GM18505 (cell line): ENCODE results near the gene TNFRSF25.

Experiments
- ATAC-seq: cut with Tn5 transposase; IDR thresholded peaks from one replicate; pipeline ENCODE4 v1.9.1; 2021; ENCODE audit not compliant: unreplicated experiment
- POLR2A ChIP-seq: IDR thresholded peaks from 4 replicates; pipeline ENCODE4 v1.6.1; 2011; ENCODE audit warnings: borderline replicate concordance; ENCODE audit not compliant: insufficient read depth, insufficient read length; ENCODE audit errors: extremely low read depth

Gene TNFRSF25

GRCh38 chr1:6466023-6466422 lies at the start of gene TNFRSF25:
Gene TNFRSF25 (minus strand): TSS chr1:6466173. CDS start chr1:6466107, 66 bp downstream.
- no peak for ATAC-seq
- TF ChIP-seq POLR2A, result no peak

- TF ChIP-seq POLR2A, result no peak
These were observed 49.8 kb upstream of the TNFRSF25 start for GRCh38 chr1:6515771-6516170.

GRCh38 chr1:6513320-6513801 lies 47.4 kb upstream of the TNFRSF25 start:
- no peak for TF ChIP-seq POLR2A
- ATAC-seq, result no peak

More at GRCh38 chr1:6515771-6516170, 49.8 kb upstream of the TNFRSF25 start:
- no peak for ATAC-seq

GRCh38 chr1:6512908-6513280 lies 46.9 kb upstream of the TNFRSF25 start:
- no peak for TF ChIP-seq POLR2A
- no peak for ATAC-seq

- no peak for ATAC-seq
- TF ChIP-seq POLR2A, result no peak
These were observed 46.4 kb upstream of the TNFRSF25 start for GRCh38 chr1:6512245-6512907.

- no peak for TF ChIP-seq POLR2A
- no peak for ATAC-seq
These were observed 45.7 kb upstream of the TNFRSF25 start for GRCh38 chr1:6511561-6512244.

- no peak for TF ChIP-seq POLR2A
- ATAC-seq, result no peak
These were observed 45.1 kb upstream of the TNFRSF25 start for GRCh38 chr1:6511056-6511455.

- ATAC-seq, result no peak
- TF ChIP-seq POLR2A, result no peak
These were observed 44.5 kb upstream of the TNFRSF25 start for GRCh38 chr1:6510493-6510892.

GRCh38 chr1:6509919-6510291 lies 43.9 kb upstream of the TNFRSF25 start:
- no peak for TF ChIP-seq POLR2A
- no peak for ATAC-seq

- TF ChIP-seq POLR2A, result no peak
- no peak for ATAC-seq
These were observed 43.4 kb upstream of the TNFRSF25 start for GRCh38 chr1:6509220-6509918.

GRCh38 chr1:6508816-6509189 lies 42.8 kb upstream of the TNFRSF25 start:
- TF ChIP-seq POLR2A, result no peak

GRCh38 chr1:6508154-6508815 lies 42.3 kb upstream of the TNFRSF25 start:
- no peak for ATAC-seq
- TF ChIP-seq POLR2A, result no peak

More at GRCh38 chr1:6508816-6509189, 42.8 kb upstream of the TNFRSF25 start:
- no peak for ATAC-seq

- ATAC-seq, result no peak
- TF ChIP-seq POLR2A, result no peak
These were observed 41.5 kb upstream of the TNFRSF25 start for GRCh38 chr1:6507461-6507911.

GRCh38 chr1:6507037-6507428 lies 41.1 kb upstream of the TNFRSF25 start:
- no peak for ATAC-seq
- no peak for TF ChIP-seq POLR2A
